GM19193 (cell line): Measurements from ENCODE around the gene INPP5D.

ENCODE experiments used
- POLR2A ChIP-seq: IDR thresholded peaks from 4 replicates; pipeline ENCODE4 v1.6.1; 2011; ENCODE audit not compliant: insufficient read depth, insufficient read length; ENCODE audit errors: extremely low read depth

The INPP5D gene

GRCh38 chr2:233143700-233144331, 83.7 kb downstream of the INPP5D start:
- no peak for TF ChIP-seq POLR2A

GRCh38 chr2:233145726-233146125, 85.6 kb downstream of the INPP5D start:
- TF ChIP-seq POLR2A = peak; percentile 13

DNA sequence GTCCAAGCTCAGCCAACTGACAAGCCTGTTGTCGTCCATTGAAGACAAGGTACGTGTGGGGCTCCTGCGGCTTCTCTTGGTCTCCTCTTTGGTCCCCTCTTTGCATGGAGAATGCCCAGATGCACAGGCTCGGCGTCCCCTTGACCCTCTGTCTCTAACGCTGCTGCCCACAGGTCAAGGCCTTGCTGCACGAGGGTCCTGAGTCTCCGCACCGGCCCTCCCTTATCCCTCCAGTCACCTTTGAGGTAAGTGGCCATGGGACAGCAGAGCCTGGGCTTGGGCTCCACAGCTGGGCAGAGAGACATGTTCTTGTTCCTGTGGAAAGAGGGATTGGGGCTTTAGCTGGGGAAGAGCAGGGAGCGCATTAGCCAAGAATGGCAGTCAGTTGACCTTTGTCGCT, 86.1 kb downstream of the INPP5D start:
- TF ChIP-seq POLR2A = no peak

DNA sequence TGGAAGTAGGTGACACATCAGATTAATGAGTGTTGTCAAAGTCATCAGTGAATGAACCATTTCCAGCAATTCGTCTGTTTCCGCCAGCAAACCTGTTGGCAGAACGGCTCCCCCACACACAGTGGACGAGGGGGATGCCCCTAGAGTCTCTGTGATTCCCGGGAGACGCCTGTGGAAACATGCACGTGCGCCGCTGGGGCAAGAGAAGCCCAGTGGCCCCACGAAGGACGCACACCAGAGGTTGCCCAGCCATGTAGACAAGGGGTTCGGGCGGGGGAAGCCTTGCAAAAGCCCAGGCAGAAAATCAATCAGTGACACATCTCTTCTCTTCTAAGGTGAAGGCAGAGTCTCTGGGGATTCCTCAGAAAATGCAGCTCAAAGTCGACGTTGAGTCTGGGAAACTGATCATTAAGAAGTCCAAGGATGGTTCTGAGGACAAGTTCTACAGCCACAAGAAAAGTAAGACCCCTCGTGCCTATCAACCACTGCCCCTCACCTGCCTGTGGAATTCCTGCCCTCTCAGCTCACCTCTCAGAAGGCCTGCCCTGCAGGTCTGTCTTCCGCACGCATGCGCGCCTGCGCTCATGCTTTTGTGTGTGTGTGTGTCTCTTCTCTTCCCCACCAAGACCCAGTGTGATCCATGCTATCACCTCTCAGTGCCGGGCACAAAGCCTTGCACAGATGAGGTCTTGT, 87.1 kb downstream of the INPP5D start:
- no peak for TF ChIP-seq POLR2A

DNA sequence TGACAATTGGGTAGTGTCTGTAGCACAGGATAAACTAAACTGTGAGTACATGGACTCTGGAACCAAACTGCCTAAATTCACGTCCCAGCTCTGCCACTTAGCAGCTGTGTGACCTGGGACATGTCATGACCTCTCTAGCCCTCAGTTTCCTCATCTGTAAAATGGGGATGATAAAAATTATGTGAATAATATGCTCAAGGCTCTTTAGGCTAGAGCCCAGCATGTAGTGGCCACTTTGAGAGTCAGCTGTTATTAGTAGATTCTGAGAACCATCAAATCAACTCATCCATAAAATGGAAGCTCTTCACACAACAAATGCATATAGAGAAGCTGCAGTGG, 87.7 kb downstream of the INPP5D start:
- TF ChIP-seq POLR2A = no peak

GRCh38 chr2:233148354-233148753, 88.2 kb downstream of the INPP5D start:
- TF ChIP-seq POLR2A = no peak

DNA sequence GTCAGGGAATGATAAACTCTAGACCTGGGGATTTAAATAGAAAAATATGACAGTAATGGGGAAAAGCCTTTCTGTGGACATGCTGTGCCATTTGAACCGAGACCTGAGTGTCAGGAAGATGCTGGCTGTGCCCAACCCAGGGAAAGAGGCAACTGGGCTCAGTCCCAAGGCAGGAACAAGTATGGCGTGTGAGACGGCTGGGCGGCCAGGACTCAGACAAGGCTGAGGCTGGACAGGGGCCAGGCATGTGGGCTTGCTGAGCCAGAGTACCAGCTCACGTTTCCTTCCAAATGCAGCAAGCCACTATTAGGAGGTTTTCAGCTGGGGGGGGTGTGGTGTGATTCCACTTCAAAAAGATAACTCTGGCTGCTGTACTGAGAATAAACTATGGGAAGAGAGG, 92.4 kb downstream of the INPP5D start:
- TF ChIP-seq POLR2A = no peak

DNA sequence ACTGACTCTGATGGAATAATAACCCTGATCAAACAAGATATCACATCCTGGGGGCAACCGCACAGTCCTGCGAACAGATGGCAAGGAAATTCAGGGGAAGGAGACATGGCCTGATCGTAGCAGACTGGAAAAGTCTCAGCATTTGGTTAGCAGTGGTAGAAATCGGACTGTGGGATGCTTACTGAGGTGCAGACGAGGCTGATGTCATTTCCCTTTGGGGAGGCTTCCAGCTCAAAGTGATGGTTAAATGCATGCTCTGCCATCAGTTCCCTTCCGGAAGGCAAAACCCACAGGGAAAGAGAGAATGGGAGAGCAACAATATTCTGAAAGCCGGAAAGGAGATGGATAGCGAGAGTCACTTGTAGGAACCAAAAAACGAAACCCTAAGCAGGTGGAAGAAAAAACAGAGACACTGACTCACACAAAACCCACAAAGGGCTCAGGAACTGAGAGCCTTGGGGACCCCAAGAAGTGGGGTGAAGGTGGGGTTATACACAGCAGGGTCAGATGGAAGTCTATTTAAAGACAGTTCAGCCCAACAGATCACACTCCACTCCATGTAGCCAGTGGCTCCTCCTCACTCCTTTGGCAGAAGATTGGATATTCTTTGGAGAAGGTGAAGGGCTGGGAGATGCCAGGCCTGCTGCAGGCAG, 93.1 kb downstream of the INPP5D start:
- TF ChIP-seq POLR2A = no peak

DNA sequence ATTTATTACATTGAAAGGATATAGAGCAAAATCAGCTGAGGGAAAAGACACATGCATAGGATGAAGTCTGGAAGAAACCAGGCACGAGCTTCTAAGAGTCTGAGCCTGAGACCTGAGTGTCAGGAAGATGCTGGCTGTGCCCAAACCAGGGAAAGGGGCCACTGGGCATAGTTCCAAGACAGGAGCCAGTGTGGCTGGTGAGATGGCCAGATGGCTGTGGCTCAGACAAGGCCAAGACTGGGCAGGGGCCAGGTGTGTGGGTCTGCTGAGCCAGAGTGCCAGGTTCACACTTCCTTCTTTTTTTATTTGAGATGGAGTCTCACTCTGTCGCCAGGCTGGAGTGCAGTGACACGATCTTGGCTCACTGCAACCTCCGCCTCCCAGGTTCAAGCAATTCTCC, 95.9 kb downstream of the INPP5D start:
- no peak for TF ChIP-seq POLR2A

DNA sequence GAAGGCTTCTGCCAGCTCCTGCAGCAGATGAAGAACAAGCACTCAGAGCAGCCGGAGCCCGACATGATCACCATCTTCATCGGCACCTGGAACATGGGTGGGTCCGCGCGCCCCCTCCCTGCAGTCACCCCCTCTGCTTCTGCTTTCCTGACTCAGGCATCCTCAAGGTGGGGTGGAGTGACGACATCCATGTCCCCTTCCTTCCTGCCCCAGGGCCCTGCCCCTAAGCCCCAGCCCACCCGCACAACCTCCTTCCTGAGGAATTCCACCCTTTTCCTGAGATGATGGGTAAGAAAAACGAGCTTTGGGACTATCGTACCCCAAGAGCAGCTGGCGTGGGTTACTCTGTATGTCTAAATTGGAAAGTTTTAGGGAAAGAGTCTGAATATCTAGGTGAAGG, 101.6 kb downstream of the INPP5D start:
- no peak for TF ChIP-seq POLR2A

DNA sequence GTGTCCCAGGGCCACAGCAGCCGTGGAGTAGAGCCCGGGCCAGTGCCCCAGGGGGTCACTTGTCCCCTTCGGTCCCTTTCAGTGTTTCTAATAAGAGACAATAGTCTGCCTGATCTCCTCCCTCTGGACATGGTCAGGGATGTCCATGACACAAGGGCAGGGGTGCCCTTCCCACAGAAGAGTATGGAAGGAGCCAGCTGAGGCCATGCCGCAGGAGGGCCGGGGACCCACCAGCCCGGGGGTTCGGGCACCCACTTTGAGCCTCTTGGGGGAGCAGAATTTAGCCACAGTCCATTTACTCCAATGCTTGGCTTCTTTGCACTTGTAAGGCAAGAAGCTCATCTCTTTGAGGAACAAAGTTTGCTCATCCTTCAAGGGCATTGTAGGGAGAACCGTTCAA, 102.6 kb downstream of the INPP5D start:
- peak; percentile 30 for TF ChIP-seq POLR2A

- TF ChIP-seq POLR2A = no peak
Observed at GRCh38 chr2:233163486-233164103, 103.5 kb downstream of the INPP5D start.

- TF ChIP-seq POLR2A = no peak
Observed at GRCh38 chr2:233164128-233164635, 104.0 kb downstream of the INPP5D start.

DNA sequence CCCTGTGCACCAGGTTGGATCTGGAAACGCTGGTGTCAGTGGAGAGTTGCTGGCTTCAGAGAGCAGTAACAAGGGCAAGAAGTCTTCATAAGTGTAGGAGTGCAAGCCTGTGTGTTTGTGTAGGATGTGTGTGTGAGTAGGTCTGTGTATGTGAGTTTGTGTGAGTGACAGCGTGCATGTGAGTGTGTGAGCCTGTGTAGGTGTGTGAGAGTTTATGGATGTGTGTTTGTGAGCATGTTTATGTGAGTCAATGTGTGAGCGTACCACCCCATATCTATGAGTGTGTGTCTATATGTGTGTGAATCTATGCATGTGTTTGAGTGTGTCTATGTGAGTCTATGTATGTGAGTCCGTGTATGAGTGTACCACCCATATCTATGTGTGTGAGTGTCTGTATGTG, 104.8 kb downstream of the INPP5D start:
- TF ChIP-seq POLR2A = no peak

- TF ChIP-seq POLR2A = no peak
Observed at GRCh38 chr2:233165543-233165894, 105.4 kb downstream of the INPP5D start.
